PC-3 (cell line): Measurements from ENCODE around the gene DENND6A.

Source experiments
- CTCF ChIP-seq: fragments of 300-600 bp; sonication (generic); conservative IDR thresholded peaks from 2 replicates; pipeline ENCODE4 v1.5.1; 2017; ENCODE audit warnings: antibody characterized with exemption, low read depth, mild to moderate bottlenecking, low read length
- EZH2 ChIP-seq: fragments of 300-600 bp; sonication (generic); IDR thresholded peaks from one replicate; pipeline ENCODE4 v1.6.1; 2017; ENCODE audit warnings: antibody characterized with exemption, mild to moderate bottlenecking, low read length; ENCODE audit not compliant: unreplicated experiment

GRCh38 chr3:57735405-57735804, 42.5 kb upstream of the DENND6A start:
- TF ChIP-seq CTCF = no peak
- TF ChIP-seq EZH2 = no peak
